Skeletal muscle satellite cell (primary cell): ENCODE data around the gene DEPDC4. TPM values are rescaled to one million over a fixed set of nuclear protein-coding genes. Genes with fewer than 3 reads are reported as not detected.
"Not testable (repeated sequence)": the region's sequence is repeated elsewhere in the genome, so short reads cannot be mapped to it uniquely, and the experiment has no call there.

ENCODE experiments used
- H3K27me3 ChIP-seq: 2 replicates; pipeline ENCODE4 v1.7.0; 2013; ENCODE audit warnings: low read length; ENCODE audit not compliant: control insufficient read depth, insufficient read depth
- H3K36me3 ChIP-seq: 2 replicates; pipeline ENCODE4 v1.7.0; 2013; ENCODE audit warnings: mild to moderate bottlenecking, control low read depth, low read length; ENCODE audit not compliant: insufficient read depth
- H3K4me1 ChIP-seq: 2 replicates; pipeline ENCODE4 v1.7.0; 2013; ENCODE audit warnings: low read length; ENCODE audit not compliant: control insufficient read depth, insufficient read depth
- H3K4me2 ChIP-seq: 2 replicates; pipeline ENCODE4 v1.7.0; 2013; ENCODE audit warnings: mild to moderate bottlenecking, low read length
- H3K4me3 ChIP-seq: 2 replicates; pipeline ENCODE4 v1.7.0; 2013; ENCODE audit warnings: low read length
- H3K9ac ChIP-seq: 2 replicates; pipeline ENCODE4 v1.7.0; 2013; ENCODE audit warnings: mild to moderate bottlenecking, low read depth, low read length, moderate library complexity
- H3K9me3 ChIP-seq: replicated peaks from 2 replicates; pipeline ENCODE4 v1.7.0; 2013; ENCODE audit warnings: mild to moderate bottlenecking, control low read depth, low read length
- total RNA-seq: library from RNA; depleted of rRNA; stranded (reverse); fragments of >200 nt; gene quantifications from 2 replicates; pipeline ENCODE4 v1.2.3, GENCODE V29; 2012; rRNA removed

Gene DEPDC4
- 0.66 and 1.5 TPM in 2 replicates for total RNA-seq

- H3K4me2 ChIP-seq = peak within 1 kb of the TSS; percentile 82
- no peaks in the 10 kb centered on the region for H3K9me3 ChIP-seq
- H3K27me3 ChIP-seq = no peaks in the 10 kb centered on the region
- H3K4me1 ChIP-seq = peaks cover 19% of the 10 kb centered on the region
- H3K4me3 ChIP-seq = peak within 1 kb of the TSS; percentile 93
- no peaks in the 10 kb centered on the region for H3K36me3 ChIP-seq
- peak within 1 kb of the TSS; percentile 97 for H3K9ac ChIP-seq
Observed at GRCh38 chr12:100266835-100267602, at the start of gene DEPDC4, which contains the start of gene SCYL2. Gene DEPDC4 (minus strand): TSS chr12:100267079. CDS start chr12:100267076, 3 bp downstream. Gene SCYL2 (plus strand): TSS chr12:100267177. CDS start chr12:100282971, 15,794 bp downstream.

GRCh38 chr12:100311317-100311716, 44.4 kb upstream of the DEPDC4 start:
- H3K4me3 ChIP-seq = no peak overlapping the region
- H3K4me2 ChIP-seq = no peak overlapping the region
- no peaks in the 10 kb centered on the region for H3K9me3 ChIP-seq
- H3K9ac ChIP-seq = no peak overlapping the region
- no peaks in the 10 kb centered on the region for H3K4me1 ChIP-seq
- no peaks in the 10 kb centered on the region for H3K27me3 ChIP-seq
- peaks cover 31% of the 10 kb centered on the region for H3K36me3 ChIP-seq

DNA sequence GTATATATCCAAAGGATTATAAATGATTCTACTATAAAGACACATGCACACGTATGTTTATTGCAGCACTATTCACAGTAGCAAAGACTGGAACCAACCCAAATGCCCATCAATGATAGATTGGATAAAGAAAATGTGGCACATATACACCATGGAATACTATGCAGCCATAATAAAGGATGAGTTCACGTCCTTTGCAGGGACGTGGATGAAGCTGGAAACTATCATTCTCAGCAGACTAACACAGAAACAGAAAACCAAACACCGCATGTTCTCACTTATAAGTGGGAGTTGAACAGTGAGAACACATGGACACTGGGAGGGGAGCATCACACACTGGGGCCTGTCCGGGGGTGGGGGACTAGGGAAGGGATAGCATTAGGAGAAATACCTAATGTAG, 41.3 kb upstream of the DEPDC4 start:
- not testable (repeated sequence) for H3K4me3 ChIP-seq, H3K4me1 ChIP-seq, H3K27me3 ChIP-seq, H3K9ac ChIP-seq, H3K9me3 ChIP-seq, H3K4me2 ChIP-seq
- H3K36me3 ChIP-seq = peaks cover 23% of the 10 kb centered on the region

DNA sequence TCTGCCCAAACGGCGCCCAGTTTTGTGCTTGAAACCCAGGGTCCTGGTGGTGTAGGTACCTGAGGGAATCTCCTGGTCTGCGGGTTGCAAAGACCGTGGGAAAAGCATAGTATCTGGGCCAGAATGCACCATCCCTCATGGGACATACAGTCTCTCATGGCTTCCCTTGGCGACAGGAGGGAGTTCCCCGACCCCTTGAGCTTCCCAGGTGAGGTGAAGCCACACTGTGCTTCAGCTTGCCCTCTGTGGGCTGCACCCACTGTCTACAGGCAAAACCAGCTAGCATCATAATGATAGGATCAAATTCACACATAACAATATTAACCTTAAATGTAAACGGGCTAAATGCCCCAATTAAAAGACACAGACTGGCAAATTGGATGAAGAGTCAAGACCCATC, 37.5 kb upstream of the DEPDC4 start:
- H3K36me3 ChIP-seq = peaks cover 32% of the 10 kb centered on the region
- not testable (repeated sequence) for H3K4me3 ChIP-seq, H3K4me2 ChIP-seq, H3K4me1 ChIP-seq, H3K9ac ChIP-seq, H3K27me3 ChIP-seq, H3K9me3 ChIP-seq

DNA sequence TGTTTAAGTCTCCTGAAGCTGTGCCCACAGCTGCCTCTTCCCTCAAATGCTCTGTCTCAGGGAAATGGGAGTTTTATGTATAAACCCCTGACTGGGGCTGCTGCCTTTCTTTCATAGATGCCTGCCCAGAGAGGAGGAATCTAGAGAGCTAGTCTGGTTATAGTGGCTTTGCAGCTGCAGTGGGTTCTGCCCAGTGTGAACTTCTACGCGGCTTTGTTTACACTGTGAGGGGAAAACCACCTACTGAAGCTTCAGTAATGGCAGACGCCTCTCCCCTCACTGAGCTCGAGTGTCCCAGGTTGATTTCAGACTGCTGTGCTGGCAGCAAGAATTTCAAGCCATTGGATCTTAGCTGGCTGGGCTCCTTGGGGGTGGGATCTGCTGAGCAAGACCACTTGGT, 37.0 kb upstream of the DEPDC4 start:
- Histone ChIP-seq H3K4me3 (no peak overlapping the region), H3K9me3 (no peaks in the 10 kb centered on the region), H3K36me3 (peaks cover 36% of the 10 kb centered on the region), H3K27me3 (no peaks in the 10 kb centered on the region), H3K4me1 (no peaks in the 10 kb centered on the region), H3K4me2 (no peak overlapping the region), H3K9ac (no peak overlapping the region)

- no peak overlapping the region for H3K4me2 ChIP-seq
- no peak overlapping the region for H3K4me3 ChIP-seq
- H3K4me1 ChIP-seq = no peaks in the 10 kb centered on the region
- no peaks in the 10 kb centered on the region for H3K27me3 ChIP-seq
- H3K9ac ChIP-seq = no peak overlapping the region
- peaks cover 45% of the 10 kb centered on the region for H3K36me3 ChIP-seq
- no peaks in the 10 kb centered on the region for H3K9me3 ChIP-seq
Observed at GRCh38 chr12:100302081-100302480, 35.2 kb upstream of the DEPDC4 start.

DNA sequence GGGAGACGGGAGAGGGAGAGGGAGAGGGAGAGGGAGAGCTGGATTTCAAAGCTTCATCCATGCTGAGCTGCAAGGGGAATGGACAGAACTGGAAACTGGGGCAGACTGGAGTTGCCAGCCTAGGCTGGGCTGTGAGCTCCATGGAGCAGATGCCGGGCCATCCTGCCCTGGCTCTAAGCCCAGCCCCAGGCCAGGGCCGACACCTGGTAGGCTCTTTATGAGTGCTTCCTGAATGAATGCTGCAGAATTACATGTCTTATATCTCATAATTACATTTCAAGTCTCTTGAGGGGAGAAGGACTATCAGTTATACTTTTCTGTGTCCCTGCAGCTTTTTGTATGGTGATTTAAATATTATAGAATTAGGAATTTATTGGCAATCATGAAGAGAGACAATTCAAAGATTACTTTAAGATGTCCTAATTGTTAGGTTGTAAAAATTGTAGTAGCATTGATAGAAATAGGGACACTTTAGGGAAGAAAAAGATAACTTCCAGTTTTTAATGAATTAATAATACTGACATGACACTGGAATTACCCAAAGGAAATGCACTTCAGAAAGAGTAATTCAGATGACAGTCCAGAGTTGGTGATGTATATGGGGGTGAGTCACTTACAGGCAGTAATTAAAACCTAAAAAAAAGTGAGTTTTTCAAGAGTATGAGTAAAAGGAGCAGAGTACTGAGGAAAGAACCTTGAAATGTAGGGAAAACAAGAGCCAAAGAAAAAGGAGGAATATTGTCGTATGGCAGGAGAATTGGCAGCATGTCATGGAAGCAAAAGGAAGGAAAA, 29.1 kb upstream of the DEPDC4 start:
- no peak overlapping the region for H3K4me3 ChIP-seq
- H3K4me1 ChIP-seq = no peaks in the 10 kb centered on the region
- H3K36me3 ChIP-seq = peaks cover 32% of the 10 kb centered on the region
- H3K27me3 ChIP-seq = no peaks in the 10 kb centered on the region
- no peak overlapping the region for H3K4me2 ChIP-seq
- no peak overlapping the region for H3K9ac ChIP-seq
- no peaks in the 10 kb centered on the region for H3K9me3 ChIP-seq

DNA sequence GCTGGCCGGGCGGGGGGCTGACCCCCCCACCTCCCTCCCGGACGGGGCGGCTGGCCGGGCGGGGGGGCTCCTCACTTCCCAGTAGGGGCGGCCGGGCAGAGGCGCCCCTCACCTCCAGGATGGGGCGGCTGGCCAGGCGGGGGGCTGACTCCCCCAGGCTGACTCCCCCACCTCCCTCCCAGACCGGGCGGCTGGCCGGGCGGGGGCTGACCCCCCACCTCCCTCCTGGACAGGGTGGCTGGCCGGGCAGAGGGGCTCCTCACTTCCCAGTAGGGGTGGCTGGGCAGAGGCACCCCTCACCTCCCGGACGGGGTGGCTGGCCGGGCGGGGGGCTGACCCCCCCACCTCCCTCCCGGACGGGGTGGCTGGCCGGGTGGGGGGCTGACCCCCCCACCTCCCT, 27.5 kb upstream of the DEPDC4 start:
- H3K9me3 ChIP-seq, H3K4me3 ChIP-seq, H3K4me1 ChIP-seq, H3K27me3 ChIP-seq, H3K9ac ChIP-seq, H3K4me2 ChIP-seq: not testable (repeated sequence)
- H3K36me3 ChIP-seq = peaks cover 18% of the 10 kb centered on the region

DNA sequence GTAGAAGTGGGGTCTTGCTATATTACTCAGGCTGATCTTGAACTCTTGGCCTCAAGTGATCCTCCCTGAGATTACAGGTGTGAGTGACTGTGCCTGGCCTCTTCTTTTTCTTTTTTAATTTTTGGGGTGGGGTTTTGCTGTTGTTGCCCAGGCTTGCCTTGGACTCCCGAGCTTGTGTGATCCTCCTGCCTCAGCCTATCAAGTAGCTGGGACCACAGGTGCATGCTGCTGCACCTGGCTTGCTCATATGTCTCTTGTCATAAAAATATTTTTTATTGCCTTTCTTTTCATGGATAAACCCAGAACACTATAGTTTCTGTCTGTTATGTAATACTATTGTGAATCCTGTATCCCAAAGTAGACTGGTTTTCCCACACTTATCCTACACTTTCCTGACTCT, 26.1 kb upstream of the DEPDC4 start:
- Histone ChIP-seq H3K4me3 (no peak overlapping the region), H3K4me2 (no peak overlapping the region), H3K9me3 (no peaks in the 10 kb centered on the region), H3K4me1 (no peaks in the 10 kb centered on the region), H3K9ac (no peak overlapping the region), H3K36me3 (peaks cover 12% of the 10 kb centered on the region), H3K27me3 (no peaks in the 10 kb centered on the region)

GRCh38 chr12:100290016-100290415, 23.1 kb upstream of the DEPDC4 start:
- Histone ChIP-seq H3K27me3 (no peaks in the 10 kb centered on the region), H3K4me3 (no peak overlapping the region), H3K9ac (no peak overlapping the region), H3K9me3 (no peaks in the 10 kb centered on the region), H3K4me1 (no peaks in the 10 kb centered on the region), H3K36me3 (peaks cover 5% of the 10 kb centered on the region), H3K4me2 (no peak overlapping the region)

- no peaks in the 10 kb centered on the region for H3K9me3 ChIP-seq
- H3K27me3 ChIP-seq = no peaks in the 10 kb centered on the region
- H3K4me3 ChIP-seq = no peak overlapping the region
- no peak overlapping the region for H3K4me2 ChIP-seq
- H3K36me3 ChIP-seq = peaks cover 5% of the 10 kb centered on the region
- no peak overlapping the region for H3K9ac ChIP-seq
- H3K4me1 ChIP-seq = no peaks in the 10 kb centered on the region
Observed at GRCh38 chr12:100289038-100289437, 22.2 kb upstream of the DEPDC4 start.
